ENCODE results near the gene PFDN1. TPM values are rescaled to one million over a fixed set of nuclear protein-coding genes. Genes with fewer than 3 reads are reported as not detected.

PFDN1 gene
- total and polyA plus RNA-seq, 2 donors: 40.6 to 86.5 TPM

DNA sequence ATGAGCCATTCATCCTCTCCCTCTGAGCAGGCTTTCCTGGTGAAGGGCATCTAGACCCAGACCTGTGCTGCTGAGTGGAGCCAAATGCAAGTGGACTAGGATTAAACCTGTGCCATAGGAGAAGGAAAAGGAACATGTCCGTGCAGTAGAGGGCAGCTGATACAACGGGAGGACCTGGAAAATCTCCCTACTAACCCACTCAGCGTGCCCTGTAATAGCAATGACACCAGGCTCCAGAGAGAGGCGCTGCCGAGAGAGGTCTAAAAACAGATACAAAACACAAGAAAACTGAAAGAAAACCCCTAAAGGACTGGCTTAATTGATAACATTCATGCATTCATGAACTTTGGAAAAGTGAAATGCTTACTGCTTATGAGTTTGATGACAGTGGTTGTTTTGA is 60.8 kb downstream of the PFDN1 start:
- WGBS: 85% methylated on average over 5 of the region's 5 CpGs
- no peaks in the 10 kb centered on the region for H3K4me1 ChIP-seq (ENCODE audit: insufficient read depth)

GRCh38 chr5:140240987-140241706 is 61.8 kb downstream of the PFDN1 start:
- peak; percentile 43 for DNase-seq (ENCODE audit: extremely low spot score)
- no peak overlapping the region for H3K27ac ChIP-seq (ENCODE audit: low read depth)
- 32% methylated on average over 9 of the region's 9 CpGs for WGBS
- no peaks in the 10 kb centered on the region for H3K36me3 ChIP-seq (ENCODE audit: insufficient read depth)
- no peak overlapping the region for H3K4me3 ChIP-seq (ENCODE audit: low read depth, low read length)
- H3K4me1 ChIP-seq (ENCODE audit: insufficient read depth): no peaks in the 10 kb centered on the region

More for the DNA sequence above, 60.8 kb downstream of the PFDN1 start:
- no peak overlapping the region for H3K27ac ChIP-seq (ENCODE audit: low read depth)
- DNase-seq (ENCODE audit: extremely low spot score): no peak
- H3K4me3 ChIP-seq (ENCODE audit: low read depth, low read length): no peak overlapping the region
- H3K36me3 ChIP-seq (ENCODE audit: insufficient read depth): no peaks in the 10 kb centered on the region

GRCh38 chr5:140239939-140240700 is 62.8 kb downstream of the PFDN1 start:
- H3K4me1 ChIP-seq (ENCODE audit: insufficient read depth): no peaks in the 10 kb centered on the region
- 38% methylated on average over 11 of the region's 11 CpGs for WGBS
- DNase-seq (ENCODE audit: extremely low spot score): no peak
- H3K36me3 ChIP-seq (ENCODE audit: insufficient read depth): no peaks in the 10 kb centered on the region
- no peak overlapping the region for H3K4me3 ChIP-seq (ENCODE audit: low read depth, low read length)
- H3K27ac ChIP-seq (ENCODE audit: low read depth): no peak overlapping the region

DNA sequence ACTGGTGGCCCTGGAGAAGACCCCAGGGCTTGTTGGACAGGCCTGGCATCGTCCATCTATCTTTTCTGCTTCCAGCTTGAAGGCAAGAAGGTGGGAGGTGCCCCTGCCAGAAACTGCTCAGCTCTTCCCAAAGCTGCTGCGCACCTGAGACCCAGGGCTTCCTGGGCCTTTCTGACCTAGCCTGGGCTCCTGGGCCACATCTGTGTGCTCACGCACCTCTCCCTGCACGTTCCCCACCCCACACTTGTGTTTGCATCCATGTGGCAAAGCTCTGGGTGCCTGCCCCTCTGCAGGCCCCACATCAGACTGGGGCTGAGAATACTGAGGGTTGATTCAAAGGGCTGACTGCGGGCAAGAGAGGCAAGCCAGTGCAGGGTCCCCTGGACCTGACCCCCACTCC is 63.4 kb downstream of the PFDN1 start:
- no peak overlapping the region for H3K4me3 ChIP-seq (ENCODE audit: low read depth, low read length)
- WGBS: 96% methylated on average over 5 of the region's 5 CpGs
- H3K36me3 ChIP-seq (ENCODE audit: insufficient read depth): no peaks in the 10 kb centered on the region
- no peaks in the 10 kb centered on the region for H3K4me1 ChIP-seq (ENCODE audit: insufficient read depth)
- H3K27ac ChIP-seq (ENCODE audit: low read depth): no peak overlapping the region
- no peak for DNase-seq (ENCODE audit: extremely low spot score)

GRCh38 chr5:140238756-140239155 is 64.1 kb downstream of the PFDN1 start:
- no peak for DNase-seq (ENCODE audit: extremely low spot score)
- Histone ChIP-seq H3K27ac (ENCODE audit: low read depth) (no peak overlapping the region), H3K4me3 (ENCODE audit: low read depth, low read length) (no peak overlapping the region), H3K36me3 (ENCODE audit: insufficient read depth) (no peaks in the 10 kb centered on the region), H3K4me1 (ENCODE audit: insufficient read depth) (no peaks in the 10 kb centered on the region)
- WGBS: 94% methylated on average over 6 of the region's 6 CpGs

GRCh38 chr5:140236891-140237598 is 65.9 kb downstream of the PFDN1 start:
- no peak for DNase-seq (ENCODE audit: extremely low spot score)
- Histone ChIP-seq H3K4me1 (ENCODE audit: insufficient read depth) (no peaks in the 10 kb centered on the region), H3K36me3 (ENCODE audit: insufficient read depth) (no peaks in the 10 kb centered on the region), H3K27ac (ENCODE audit: low read depth) (peak overlapping the region; percentile 13), H3K4me3 (ENCODE audit: low read depth, low read length) (no peak overlapping the region)
- WGBS: 84% methylated on average over 6 of the region's 6 CpGs

DNA sequence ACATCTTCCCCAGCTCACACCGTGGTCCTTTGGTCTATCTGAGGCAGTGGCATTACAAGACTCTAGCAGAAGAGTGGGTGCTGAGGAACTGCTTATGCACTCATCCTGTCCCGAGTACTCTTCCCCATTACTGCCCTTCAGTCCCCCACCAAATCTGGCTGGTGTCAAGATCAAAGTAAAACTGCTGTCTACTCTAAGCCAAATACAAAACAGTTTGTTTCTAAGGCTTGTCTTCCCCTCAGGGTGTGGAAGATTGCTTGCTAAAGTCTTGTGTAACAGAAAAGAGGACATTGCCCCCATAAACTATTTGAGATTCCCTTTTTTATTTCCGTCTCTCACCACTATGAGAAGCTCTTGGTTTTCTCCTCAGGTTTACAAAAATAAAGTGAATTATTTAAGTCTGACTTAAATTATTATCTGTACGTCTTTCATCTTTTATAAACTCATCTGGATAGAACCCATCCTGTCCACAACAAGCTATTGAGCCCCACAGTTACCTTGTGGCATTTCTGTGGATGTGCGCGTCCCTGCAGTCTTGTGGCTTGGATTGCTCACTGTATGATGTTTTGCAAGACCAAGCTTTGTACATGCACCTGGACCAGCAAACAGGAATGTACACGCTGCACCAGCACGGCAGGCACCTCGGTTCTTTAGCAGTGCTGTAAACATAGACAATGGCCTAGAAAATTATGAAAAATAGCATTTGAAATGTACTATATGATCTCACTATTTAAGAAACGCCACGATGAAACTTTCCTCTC is 66.9 kb downstream of the PFDN1 start:
- 76% methylated on average over 11 of the region's 11 CpGs for WGBS
- DNase-seq (ENCODE audit: extremely low spot score): no peak

GRCh38 chr5:140234377-140234989 is 68.4 kb downstream of the PFDN1 start:
- DNase-seq (ENCODE audit: extremely low spot score): no peak
- WGBS: 88% methylated on average over 4 of the region's 4 CpGs
- Histone ChIP-seq H3K27ac (ENCODE audit: low read depth) (no peak overlapping the region), H3K4me3 (ENCODE audit: low read depth, low read length) (no peak overlapping the region), H3K36me3 (ENCODE audit: insufficient read depth) (no peaks in the 10 kb centered on the region), H3K4me1 (ENCODE audit: insufficient read depth) (no peaks in the 10 kb centered on the region)

More for the DNA sequence above, 66.9 kb downstream of the PFDN1 start:
- Histone ChIP-seq H3K36me3 (ENCODE audit: insufficient read depth) (no peaks in the 10 kb centered on the region), H3K27ac (ENCODE audit: low read depth) (peak overlapping the region; percentile 55), H3K4me1 (ENCODE audit: insufficient read depth) (no peaks in the 10 kb centered on the region), H3K4me3 (ENCODE audit: low read depth, low read length) (no peak overlapping the region)

DNA sequence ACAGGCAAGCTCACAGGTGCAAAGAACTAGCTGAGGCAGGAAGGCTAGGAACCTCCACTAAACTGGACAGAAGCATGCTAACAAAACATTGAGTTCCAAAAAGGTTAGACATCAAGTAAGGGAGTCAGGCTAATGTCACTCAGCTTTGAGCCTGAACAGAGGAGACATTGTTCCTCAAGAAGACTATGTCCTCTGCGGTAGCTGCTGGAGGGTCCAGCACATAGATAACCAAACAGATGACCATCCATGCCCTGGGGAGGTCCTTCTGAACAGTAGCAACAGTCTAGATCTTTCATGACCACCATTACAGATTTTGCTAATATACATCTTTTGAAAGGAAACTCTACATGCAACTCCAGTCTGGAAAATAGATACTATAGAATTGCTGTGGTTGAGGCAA is 70.2 kb downstream of the PFDN1 start:
- WGBS: 94% methylated on average over 1 of the region's 1 CpG
- H3K27ac ChIP-seq (ENCODE audit: low read depth): no peak overlapping the region

DNA sequence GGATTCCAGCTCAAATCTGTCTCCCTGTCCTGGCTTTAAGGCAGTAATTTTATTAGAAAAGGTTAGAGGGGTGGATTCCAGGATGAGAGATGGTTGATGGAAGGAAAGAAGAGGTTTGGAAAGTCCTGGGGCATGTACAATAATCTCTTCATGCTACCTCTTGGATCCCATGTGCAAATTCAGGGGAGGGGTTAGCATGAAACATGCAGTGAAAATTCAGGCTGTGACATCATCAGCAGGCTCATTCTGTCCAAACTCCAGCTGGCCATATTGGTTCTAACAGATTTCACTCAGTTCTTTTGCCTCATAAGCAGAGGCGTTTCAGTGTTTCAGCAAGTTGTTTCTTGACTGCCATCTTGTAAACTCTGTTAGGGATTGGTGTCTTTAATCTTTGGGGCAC is 72.5 kb downstream of the PFDN1 start:
- H3K4me3 ChIP-seq (ENCODE audit: low read depth, low read length): no peak overlapping the region
- no peak for DNase-seq (ENCODE audit: extremely low spot score)
- no peaks in the 10 kb centered on the region for H3K4me1 ChIP-seq (ENCODE audit: insufficient read depth)
- 86% methylated on average over 1 of the region's 1 CpG for WGBS
- H3K27ac ChIP-seq (ENCODE audit: low read depth): no peak overlapping the region
- no peaks in the 10 kb centered on the region for H3K36me3 ChIP-seq (ENCODE audit: insufficient read depth)

More for the DNA sequence above, 70.2 kb downstream of the PFDN1 start:
- H3K4me3 ChIP-seq (ENCODE audit: low read depth, low read length): no peak overlapping the region
- DNase-seq (ENCODE audit: extremely low spot score): no peak
- no peaks in the 10 kb centered on the region for H3K36me3 ChIP-seq (ENCODE audit: insufficient read depth)
- H3K4me1 ChIP-seq (ENCODE audit: insufficient read depth): no peaks in the 10 kb centered on the region

GRCh38 chr5:140228364-140228837 is 74.5 kb downstream of the PFDN1 start:
- Histone ChIP-seq H3K4me1 (ENCODE audit: insufficient read depth) (no peaks in the 10 kb centered on the region), H3K4me3 (ENCODE audit: low read depth, low read length) (no peak overlapping the region), H3K36me3 (ENCODE audit: insufficient read depth) (no peaks in the 10 kb centered on the region), H3K27ac (ENCODE audit: low read depth) (no peak overlapping the region)
- DNase-seq (ENCODE audit: extremely low spot score): no peak
- 80% methylated on average over 7 of the region's 7 CpGs for WGBS

DNA sequence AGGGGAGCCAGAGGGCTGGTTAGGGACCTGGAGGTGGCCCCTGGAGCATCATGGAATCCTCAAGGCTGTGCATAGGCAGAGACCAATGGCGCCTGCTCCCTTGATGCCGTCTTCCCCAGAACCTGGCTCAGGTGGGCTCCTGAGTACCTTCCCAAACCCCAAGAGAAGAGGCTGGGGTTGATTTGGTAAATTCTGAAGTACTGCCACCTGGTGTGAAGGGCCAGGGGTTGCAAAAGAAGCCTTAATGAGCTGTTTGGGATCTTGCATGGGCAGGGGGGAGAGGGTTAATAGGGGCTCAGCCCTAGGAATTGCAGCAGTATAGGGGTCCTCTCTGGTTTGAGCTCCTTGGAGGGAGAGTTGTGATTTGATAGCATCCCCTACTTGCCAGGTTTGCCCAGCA is 75.9 kb downstream of the PFDN1 start:
- no peak for DNase-seq (ENCODE audit: extremely low spot score)
- no peak overlapping the region for H3K4me3 ChIP-seq (ENCODE audit: low read depth, low read length)
- WGBS: 96% methylated on average over 2 of the region's 2 CpGs

DNA sequence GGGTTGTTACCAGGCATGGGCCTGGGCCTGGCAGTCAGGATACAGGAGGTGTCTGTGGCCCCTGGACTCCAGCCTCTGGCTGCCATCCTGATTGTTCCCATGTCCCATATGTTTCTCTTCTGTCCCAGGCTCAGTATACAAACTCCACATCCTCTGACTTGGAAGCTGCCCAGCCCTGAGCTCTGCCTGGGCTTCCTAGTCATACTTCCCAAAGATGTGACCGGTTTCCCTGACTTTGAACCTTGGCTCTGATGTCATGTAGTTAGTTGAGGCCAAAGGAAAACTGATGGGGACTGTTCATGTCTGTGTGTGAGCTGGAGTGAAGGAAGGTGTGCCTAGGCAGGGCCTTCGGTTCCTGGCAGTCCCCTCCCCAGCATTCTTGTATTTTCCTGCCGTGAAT is 77.5 kb downstream of the PFDN1 start:
- H3K4me3 ChIP-seq (ENCODE audit: low read depth, low read length): no peak overlapping the region
- no peak for DNase-seq (ENCODE audit: extremely low spot score)
- H3K27ac ChIP-seq (ENCODE audit: low read depth): no peak overlapping the region
- H3K36me3 ChIP-seq (ENCODE audit: insufficient read depth): no peaks in the 10 kb centered on the region
- 80% methylated on average over 3 of the region's 3 CpGs for WGBS
- H3K4me1 ChIP-seq (ENCODE audit: insufficient read depth): no peaks in the 10 kb centered on the region

More for the DNA sequence above, 75.9 kb downstream of the PFDN1 start:
- Histone ChIP-seq H3K36me3 (ENCODE audit: insufficient read depth) (no peaks in the 10 kb centered on the region), H3K4me1 (ENCODE audit: insufficient read depth) (no peaks in the 10 kb centered on the region), H3K27ac (ENCODE audit: low read depth) (no peak overlapping the region)

Data from urinary bladder (tissue), 4 donors.